Measurements from ENCODE around the gene KRT35. TPM values are rescaled to one million over a fixed set of nuclear protein-coding genes. Genes with fewer than 3 reads are reported as not detected.
"Not testable (repeated sequence)": the region's sequence is repeated elsewhere in the genome, so short reads cannot be mapped to it uniquely, and the experiment has no call there.

KRT35 gene
- total RNA-seq, 4 donors from 2014 or later = not detected

GRCh38 chr17:41434005-41434404, 46.9 kb downstream of the KRT35 start:
- Histone ChIP-seq H3K4me3 (no peak overlapping the region), H3K36me3 (no peaks in the 10 kb centered on the region), H3K27ac (no peak overlapping the region), H3K27me3 (no peaks in the 10 kb centered on the region), H3K4me1 (no peaks in the 10 kb centered on the region), H3K9me3 (no peaks in the 10 kb centered on the region)
- 32 to 34% methylated on average over 4 of the region's 4 CpGs for WGBS, 2 donors
- DNase-seq (ENCODE audit: low spot score in 2 of 2) = no peak
- no peak for TF ChIP-seq POLR2A (IDR thresholded peaks at IDR 0.05)
- TF ChIP-seq CTCF (IDR thresholded peaks at IDR 0.05) = no peak
- no peak for TF ChIP-seq EP300 (IDR thresholded peaks at IDR 0.05)

DNA sequence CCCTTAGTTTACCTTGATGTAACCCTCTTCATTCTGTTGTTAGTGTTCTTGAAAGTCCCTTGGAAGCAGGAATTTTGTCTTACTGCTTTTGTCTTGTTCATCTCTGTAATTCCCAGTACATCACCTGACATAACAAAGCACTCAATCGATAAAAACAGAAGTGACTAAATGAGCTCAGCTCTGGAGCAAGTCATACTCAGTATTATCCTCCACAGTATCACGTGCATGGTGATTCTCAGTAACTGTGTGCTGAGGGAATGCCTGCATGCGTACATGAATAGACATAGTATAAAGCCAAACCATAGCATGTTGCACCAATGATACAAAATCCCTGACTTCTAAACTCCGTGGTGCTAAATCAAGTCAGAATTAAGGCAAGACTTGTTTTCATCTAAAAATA, 47.4 kb downstream of the KRT35 start:
- TF ChIP-seq CTCF (IDR thresholded peaks at IDR 0.05) (no peak), EP300 (IDR thresholded peaks at IDR 0.05) (no peak), POLR2A (IDR thresholded peaks at IDR 0.05) (no peak)
- Histone ChIP-seq H3K4me3 (no peak overlapping the region), H3K27me3 (no peaks in the 10 kb centered on the region), H3K9me3 (no peaks in the 10 kb centered on the region), H3K4me1 (no peaks in the 10 kb centered on the region), H3K27ac (no peak overlapping the region), H3K36me3 (no peaks in the 10 kb centered on the region)
- 43% methylated on average over 4 of the region's 4 CpGs for WGBS, 2 donors
- DNase-seq (ENCODE audit: low spot score in 2 of 2) = no peak

GRCh38 chr17:41430376-41430775, 50.6 kb downstream of the KRT35 start:
- H3K36me3 ChIP-seq; H3K9me3 ChIP-seq; DNase-seq (ENCODE audit: low spot score in 2 of 2); H3K4me3 ChIP-seq; H3K27me3 ChIP-seq; H3K27ac ChIP-seq; H3K4me1 ChIP-seq: not testable (repeated sequence)
- WGBS, 2 donors = 94 to 95% methylated on average over 9 of the region's 9 CpGs

DNA sequence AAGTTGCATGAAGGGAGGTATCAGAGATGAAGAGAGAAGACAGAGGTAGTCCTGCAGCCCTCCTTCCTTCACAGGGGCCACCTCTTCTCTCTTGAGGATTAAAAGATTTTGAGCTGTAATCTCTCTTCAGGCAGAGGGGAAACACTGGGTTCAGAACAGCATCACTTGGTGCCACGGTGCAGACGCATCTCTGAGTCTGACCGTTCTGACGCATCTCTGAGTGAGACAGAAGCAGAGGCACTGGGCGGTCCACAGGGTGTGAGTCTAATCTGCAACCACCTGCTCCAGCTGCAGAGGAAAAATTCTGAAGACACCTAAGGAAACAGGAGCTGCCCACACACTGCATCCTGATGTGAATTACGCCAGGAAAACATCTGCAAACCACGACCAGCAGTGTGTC, 51.3 kb downstream of the KRT35 start:
- DNase-seq (ENCODE audit: low spot score in 2 of 2) = no peak
- H3K36me3 ChIP-seq = no peaks in the 10 kb centered on the region
- H3K4me3 ChIP-seq = no peak overlapping the region
- no peaks in the 10 kb centered on the region for H3K27me3 ChIP-seq
- H3K9me3 ChIP-seq = no peaks in the 10 kb centered on the region
- H3K4me1 ChIP-seq = no peaks in the 10 kb centered on the region
- 79 to 80% methylated on average over 7 of the region's 7 CpGs for WGBS, 2 donors
- no peak overlapping the region for H3K27ac ChIP-seq
- TF ChIP-seq POLR2A (IDR thresholded peaks at IDR 0.05) (no peak), CTCF (IDR thresholded peaks at IDR 0.05) (no peak), EP300 (IDR thresholded peaks at IDR 0.05) (no peak)

DNA sequence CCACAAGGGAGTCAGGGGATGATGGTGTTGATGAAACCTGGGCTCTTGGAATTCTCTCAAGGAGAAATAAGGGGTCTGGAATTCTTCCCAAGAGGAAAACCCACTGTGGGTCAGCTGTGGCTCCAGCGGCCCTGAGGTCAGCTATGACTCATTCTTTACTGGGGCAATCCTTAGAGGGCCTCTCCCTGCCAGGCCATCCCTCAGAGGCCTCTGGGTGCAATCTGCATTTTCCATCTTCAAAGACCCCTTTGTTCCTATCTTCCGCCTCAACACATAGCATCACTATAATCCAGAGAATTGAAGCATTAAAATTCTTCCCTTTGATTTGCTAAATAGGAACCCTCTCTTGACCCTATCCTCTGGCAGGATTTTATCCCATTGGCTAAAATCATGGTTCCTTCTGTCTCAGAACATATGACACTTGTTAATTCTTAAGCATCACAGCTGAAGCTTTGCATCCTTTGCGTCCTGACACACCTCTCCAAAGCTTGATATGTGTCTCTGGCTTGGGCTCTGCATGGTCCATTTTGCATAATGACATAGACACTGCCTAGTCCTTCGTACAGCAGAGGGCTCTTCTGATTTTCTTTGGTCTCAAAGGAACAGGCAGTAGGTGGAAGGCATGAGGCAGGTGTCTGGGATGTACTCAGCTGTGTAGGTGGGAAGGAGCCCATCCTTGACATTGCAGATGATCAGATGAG, 52.2 kb downstream of the KRT35 start:
- H3K4me3 ChIP-seq = no peak overlapping the region
- no peaks in the 10 kb centered on the region for H3K27me3 ChIP-seq
- DNase-seq (ENCODE audit: low spot score in 2 of 2) = no peak
- no peak for TF ChIP-seq CTCF (IDR thresholded peaks at IDR 0.05)
- TF ChIP-seq EP300 (IDR thresholded peaks at IDR 0.05) = no peak
- no peak for TF ChIP-seq POLR2A (IDR thresholded peaks at IDR 0.05)
- WGBS, 2 donors = 30 to 42% methylated on average over 4 of the region's 4 CpGs
- H3K27ac ChIP-seq = no peak overlapping the region
- H3K9me3 ChIP-seq = no peaks in the 10 kb centered on the region
- H3K4me1 ChIP-seq = no peaks in the 10 kb centered on the region
- H3K36me3 ChIP-seq = no peaks in the 10 kb centered on the region

Small RNA genes lying within 50 kb of the gene (small RNA-seq; reads per million reads assigned to genes)
- 0.28 reads per million for gene RNU2-32P

Other genes with a start within 250 kb of the KRT35 start
- not detected for gene KRTAP9-3, start 248.7 kb downstream of the KRT35 start, total RNA-seq
- gene KRTAP9-8, start 243.2 kb downstream of the KRT35 start, total RNA-seq = not detected
- not detected for gene KRTAP9-4, start 231.5 kb downstream of the KRT35 start, total RNA-seq
- gene KRTAP9-9, start 225.8 kb downstream of the KRT35 start, total RNA-seq = not detected
- gene KRTAP9-6, start 215.8 kb downstream of the KRT35 start, total RNA-seq = not detected
- gene KRTAP9-7, start 205.5 kb downstream of the KRT35 start, total RNA-seq = not detected
- not detected for gene KRTAP29-1, start 178.3 kb downstream of the KRT35 start, total RNA-seq
- not detected for gene KRTAP16-1, start 171.8 kb downstream of the KRT35 start, total RNA-seq
- not detected for gene KRTAP17-1, start 165.4 kb downstream of the KRT35 start, total RNA-seq
- gene KRT33A, start 130.3 kb downstream of the KRT35 start, total RNA-seq = not detected
- gene KRT33B, start 111.3 kb downstream of the KRT35 start, total RNA-seq = not detected
- not detected for gene KRT34, start 98.8 kb downstream of the KRT35 start, total RNA-seq
- not detected for gene KRT31, start 83.5 kb downstream of the KRT35 start, total RNA-seq
- not detected for gene KRT37, start 56.6 kb downstream of the KRT35 start, total RNA-seq
- not detected for gene KRT38, start 40.2 kb downstream of the KRT35 start, total RNA-seq
- gene KRT32, start 13.8 kb downstream of the KRT35 start, total RNA-seq = under 1 TPM in 1 of 4 donors, not detected in 3; 0.21 TPM
- gene KRT36, start 8.8 kb upstream of the KRT35 start, total RNA-seq = under 1 TPM in 1 of 4 donors, not detected in 3; 0.42 TPM
- under 1 TPM in 1 of 4 donors, not detected in 3; 0.42 TPM for gene KRT13, start 24.5 kb upstream of the KRT35 start, total RNA-seq
- 1 to 10 TPM in 1 of 4 donors, under 1 TPM in 2, not detected in 1; 0.42 to 4.2 (median 0.78) TPM for gene KRT15, start 37.7 kb upstream of the KRT35 start, total RNA-seq
- 1,000 to 10,000 TPM in 2 of 4 donors, 100 to 1,000 TPM in 1, 10 to 100 TPM in 1; 85.5 to 1,774 (median 1,323) TPM for gene KRT19, start 47.2 kb upstream of the KRT35 start, total RNA-seq
- gene KRT9, start 90.9 kb upstream of the KRT35 start, total RNA-seq = not detected
- gene KRT14, start 105.7 kb upstream of the KRT35 start, total RNA-seq = 10 to 100 TPM in 3 of 4 donors, 1 to 10 TPM in 1; 8.4 to 57.8 (median 34.0) TPM
- gene KRT16, start 131.6 kb upstream of the KRT35 start, total RNA-seq = 10 to 100 TPM in 1 of 4 donors, 1 to 10 TPM in 2, not detected in 1; 2.4 to 12.6 (median 6.6) TPM
- gene KRT17, start 143.4 kb upstream of the KRT35 start, total RNA-seq = 1 to 10 TPM in 1 of 4 donors, not detected in 3; 1.5 TPM
- gene EIF1, start 207.7 kb upstream of the KRT35 start, total RNA-seq = 100 to 1,000 TPM; 172 to 458 (median 243) TPM
- gene GAST, start 231.2 kb upstream of the KRT35 start, total RNA-seq = not detected